ENCODE data around the gene SUN1.
"Not testable (repeated sequence)": the region's sequence is repeated elsewhere in the genome, so short reads cannot be mapped to it uniquely, and the experiment has no call there.

The SUN1 gene, protein sequence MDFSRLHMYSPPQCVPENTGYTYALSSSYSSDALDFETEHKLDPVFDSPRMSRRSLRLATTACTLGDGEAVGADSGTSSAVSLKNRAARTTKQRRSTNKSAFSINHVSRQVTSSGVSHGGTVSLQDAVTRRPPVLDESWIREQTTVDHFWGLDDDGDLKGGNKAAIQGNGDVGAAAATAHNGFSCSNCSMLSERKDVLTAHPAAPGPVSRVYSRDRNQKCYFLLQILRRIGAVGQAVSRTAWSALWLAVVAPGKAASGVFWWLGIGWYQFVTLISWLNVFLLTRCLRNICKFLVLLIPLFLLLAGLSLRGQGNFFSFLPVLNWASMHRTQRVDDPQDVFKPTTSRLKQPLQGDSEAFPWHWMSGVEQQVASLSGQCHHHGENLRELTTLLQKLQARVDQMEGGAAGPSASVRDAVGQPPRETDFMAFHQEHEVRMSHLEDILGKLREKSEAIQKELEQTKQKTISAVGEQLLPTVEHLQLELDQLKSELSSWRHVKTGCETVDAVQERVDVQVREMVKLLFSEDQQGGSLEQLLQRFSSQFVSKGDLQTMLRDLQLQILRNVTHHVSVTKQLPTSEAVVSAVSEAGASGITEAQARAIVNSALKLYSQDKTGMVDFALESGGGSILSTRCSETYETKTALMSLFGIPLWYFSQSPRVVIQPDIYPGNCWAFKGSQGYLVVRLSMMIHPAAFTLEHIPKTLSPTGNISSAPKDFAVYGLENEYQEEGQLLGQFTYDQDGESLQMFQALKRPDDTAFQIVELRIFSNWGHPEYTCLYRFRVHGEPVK

DNA sequence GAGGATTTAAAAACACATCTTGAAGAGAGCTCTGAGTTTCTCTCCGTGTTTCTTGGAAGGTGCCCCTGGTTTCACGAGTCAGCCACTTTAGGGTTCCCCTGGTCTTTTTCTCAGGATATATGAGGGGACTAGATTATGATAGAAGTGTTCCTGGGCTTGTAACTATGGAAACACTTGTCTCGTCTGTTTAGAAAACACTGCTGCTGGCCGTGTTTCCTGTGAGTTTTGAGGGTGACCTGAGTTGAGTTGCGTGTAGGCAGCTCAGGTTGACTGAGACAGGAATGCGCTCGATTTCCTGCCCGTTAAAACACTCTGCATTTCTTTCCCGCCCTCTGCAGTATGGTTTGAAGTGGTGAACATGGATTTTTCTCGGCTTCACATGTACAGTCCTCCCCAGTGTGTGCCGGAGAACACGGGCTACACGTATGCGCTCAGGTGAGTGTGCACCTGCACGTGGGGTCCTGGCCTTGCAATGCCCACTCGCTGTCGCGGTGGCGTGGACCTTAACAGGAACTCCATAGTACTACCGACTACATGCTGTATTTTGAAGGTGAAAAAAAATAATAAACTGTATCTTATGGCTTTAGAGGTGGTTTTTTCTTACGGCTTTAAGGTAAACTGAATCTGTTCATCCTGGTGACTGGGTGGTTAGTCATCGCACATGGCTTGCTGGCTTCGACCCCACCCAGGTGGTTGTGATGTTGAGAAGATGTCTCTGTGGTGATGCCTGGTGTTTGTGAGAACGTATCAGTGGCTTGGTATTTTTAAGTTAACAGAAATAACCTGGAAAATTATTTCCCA, at the start of gene SUN1:
SUN1 (plus strand) TSS at position 310 of the 801 bp plus-strand sequence; CDS start at position 359, 49 bp downstream.
- DNase-seq (ENCODE audit: low read depth) = peak; percentile 49

DNA sequence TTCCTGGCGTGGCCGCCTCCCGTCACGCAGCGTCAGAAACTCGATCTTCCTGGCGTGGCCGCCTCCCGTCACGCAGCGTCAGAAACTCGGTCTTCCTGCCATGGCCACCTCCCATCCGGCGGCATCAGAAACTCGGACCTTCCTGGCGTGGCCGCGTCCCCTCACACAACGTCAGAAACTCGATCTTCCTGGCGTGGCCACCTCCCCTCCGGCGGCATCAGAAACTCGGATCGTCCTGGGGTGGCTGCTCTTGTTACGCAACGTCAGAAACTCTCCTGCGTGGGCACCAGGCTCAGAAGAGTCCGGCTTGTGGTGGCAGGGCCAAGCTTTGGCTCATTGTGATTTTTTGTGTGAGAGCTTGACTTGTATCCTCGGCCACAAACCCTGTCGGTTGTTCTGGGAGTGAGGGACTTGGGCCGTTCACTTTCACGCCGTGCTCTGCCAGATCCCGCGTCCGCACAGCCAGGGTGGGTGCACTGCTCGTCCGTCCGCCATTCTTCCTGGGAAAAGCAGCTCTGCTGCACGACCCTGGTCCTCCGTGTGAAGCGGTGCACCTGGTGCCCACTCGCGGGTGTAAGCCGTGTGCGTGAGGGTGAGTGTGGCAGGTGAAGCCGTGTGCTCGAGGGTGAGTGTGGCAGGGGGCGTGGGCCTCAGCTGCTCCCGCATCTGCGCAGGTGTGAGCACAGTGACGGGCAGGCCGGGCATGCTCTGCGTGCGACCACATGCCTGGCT, 49.4 kb upstream of the SUN1 start:
- DNase-seq (ENCODE audit: low read depth) = no peak

DNA sequence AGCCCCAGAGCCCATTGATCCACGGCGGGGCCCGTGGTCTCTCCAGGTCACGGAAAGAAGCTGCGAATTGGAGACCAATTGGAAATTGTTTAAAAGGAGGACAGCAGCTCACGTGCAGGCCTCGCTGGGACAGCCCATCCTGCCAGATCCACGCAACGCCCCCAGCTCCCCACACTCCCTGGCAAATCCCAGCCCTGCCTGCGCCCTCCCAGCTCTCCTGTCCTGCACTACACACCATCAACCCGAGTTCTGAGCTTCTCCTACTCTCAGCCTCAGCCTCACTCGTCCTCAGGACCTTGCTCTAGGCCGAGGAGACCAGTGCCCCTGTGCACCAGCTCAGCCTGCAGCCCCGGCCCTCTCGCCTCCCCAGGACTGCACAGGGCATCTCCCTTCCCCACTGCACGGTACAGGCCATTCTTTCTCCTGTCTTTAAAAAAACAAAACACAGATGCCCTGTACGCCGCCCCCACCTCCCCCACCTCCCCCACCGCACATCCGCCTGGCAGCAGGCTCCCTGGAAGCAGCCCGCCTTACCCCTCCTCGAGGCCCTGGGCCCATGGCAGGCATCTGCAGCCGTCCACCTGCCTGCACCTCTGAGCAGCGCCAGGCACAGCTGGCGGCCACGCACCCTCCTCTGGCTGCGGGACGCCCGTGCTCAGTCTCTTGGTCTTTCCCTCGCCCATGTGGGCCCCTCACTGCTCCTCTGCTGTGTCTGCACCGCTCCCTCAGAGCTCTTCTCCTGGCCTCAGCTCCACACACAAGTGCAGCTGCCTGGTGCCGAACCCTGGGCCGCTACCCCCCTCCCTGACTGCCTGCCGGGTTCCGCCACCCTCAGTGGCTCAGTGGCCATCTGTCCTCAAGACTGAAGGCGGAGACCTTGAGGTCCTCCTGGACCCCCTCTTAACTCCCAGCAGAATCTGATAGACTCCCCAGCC, 48.5 kb upstream of the SUN1 start:
- no peak for DNase-seq (ENCODE audit: low read depth)

DNA sequence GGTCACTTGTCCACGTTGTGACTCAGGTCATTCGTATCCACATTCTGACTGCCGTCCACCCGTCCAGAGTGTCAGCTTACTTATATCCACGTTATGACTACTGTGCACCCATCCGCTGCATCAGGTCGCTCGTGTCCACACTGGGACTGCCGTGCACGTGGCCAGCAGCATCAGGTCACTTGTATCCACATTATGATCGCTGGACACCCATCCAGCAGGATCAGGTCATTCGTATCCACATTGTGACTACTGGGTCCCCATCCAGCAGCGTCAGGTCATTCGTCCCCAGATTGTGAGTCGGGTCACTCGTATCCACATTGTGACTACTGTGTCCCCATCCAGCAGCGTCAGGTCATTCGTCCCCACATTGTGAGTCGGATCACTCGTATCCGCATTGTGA, 47.3 kb upstream of the SUN1 start:
- DNase-seq (ENCODE audit: low read depth) = no peak

DNA sequence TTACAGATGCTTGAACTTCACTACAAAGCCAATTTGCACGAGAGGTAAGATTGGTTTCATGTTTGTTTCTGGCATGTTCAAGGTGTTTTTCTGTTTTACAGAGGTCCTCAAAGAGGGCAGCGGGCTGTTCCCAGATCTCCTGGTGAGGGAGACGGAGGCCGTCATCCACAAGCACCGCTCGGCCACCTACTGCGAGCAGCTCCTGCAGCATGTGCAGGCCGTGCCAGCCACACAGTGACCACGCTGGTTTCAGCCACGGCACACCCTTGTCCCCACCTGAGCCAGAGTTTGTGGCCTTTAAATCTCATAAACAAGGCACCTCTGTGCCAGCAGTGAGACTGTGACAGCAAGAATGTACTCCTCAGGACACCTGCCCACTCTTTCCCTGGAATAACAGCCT, 46.9 kb upstream of the SUN1 start:
- DNase-seq (ENCODE audit: low read depth) = no peak

DNA sequence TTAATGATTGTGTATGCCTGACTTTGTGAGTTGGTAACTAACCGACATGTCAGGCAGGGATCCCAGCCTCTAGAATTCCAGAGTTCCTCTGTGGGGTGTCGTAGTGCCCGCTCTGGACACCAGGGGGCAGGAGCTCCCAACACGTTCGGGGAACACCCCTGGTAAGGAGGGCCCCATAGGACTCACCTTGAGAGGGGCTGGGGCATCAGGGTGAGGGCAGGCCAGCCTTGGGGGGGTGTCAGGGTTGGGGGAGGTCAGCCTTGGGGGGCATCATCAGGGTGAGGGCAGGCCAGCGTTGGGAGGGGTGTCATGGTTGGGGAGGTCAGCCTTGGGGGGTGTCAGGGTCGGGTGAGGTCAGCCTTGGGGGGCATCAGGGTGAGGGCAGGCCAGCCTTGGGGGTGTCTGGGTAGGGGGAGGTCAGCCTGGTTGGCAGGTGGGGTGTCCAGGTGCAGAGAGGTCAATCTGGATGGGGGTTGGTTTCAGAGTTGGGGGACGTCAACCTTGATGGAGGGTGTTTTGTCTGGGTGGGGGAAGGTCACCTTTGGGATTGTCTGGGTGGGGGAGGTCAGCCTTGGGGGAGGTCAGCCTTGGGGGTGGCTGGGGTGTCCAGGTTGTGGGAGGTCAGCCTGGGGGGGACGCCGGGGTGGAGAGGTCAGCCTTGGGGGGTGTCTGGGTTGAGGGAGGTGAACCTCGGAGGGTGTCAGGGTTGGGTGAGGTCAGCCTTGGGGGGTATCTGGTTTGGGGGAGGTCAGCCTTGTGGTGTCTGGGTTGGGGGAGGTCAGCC, 45.6 kb upstream of the SUN1 start:
- DNase-seq (ENCODE audit: low read depth) = no peak

DNA sequence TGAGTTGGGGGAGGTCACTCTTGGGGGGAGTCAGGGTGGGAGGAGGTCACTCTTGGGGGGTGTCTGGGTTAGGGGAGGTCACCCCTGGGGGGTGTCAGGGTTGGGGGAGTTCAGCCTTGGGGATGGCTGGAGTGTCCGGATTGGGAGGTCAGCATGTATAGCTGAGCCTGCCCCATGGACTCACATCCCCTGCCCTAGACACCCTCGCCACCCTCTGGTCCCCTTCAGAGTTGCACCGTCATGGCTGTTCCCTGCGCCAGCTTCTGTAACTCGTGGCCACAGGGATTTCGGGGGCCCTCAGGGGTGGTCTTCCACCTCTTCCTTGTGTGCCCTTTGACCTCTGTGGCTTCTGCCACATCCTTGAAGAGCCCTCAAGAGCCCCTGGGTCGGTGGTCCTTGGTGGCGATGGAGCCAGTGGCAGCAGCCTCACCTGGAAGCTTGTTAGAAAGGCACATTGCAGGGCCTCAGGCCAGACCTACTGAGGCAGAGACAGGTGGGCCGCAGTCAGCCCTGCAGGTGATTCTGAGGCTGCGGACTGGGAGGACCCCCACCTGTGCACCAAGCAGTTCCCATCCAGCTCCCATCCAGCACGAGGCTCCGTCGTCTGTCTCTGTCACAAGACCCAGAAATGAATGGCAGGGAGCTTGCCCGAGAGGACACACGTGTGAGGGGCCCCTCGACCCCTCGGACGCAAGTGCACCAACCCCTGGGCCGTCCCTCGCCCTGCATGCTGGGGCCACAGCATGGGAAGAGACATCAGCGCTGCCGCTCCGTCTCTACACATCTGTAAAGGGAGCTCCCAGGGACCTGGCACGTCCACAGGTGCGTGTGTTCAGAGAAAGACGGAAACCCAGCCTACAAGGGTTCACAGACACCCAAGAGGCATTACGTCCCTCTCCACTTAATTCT, 44.7 kb upstream of the SUN1 start:
- no peak for DNase-seq (ENCODE audit: low read depth)

DNA sequence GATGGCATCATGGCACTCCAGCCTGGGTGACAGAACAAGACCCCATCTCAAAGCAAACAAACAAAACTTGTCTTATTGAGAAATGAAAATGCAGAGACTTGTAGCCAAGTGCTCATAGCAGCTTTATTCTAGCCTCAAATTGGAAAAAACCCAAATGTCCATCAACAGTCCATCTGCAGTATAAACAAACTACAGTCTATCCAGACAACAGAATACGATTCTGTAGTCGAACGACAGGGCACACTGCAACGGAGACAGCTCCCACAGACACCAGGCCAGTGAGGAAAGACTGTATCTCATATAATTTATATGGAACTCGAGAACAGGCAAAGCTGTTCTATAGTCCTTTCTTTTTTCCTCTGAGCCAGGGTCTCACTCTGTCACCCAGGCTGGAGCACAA, 40.8 kb upstream of the SUN1 start:
- DNase-seq (ENCODE audit: low read depth) = no peak

DNA sequence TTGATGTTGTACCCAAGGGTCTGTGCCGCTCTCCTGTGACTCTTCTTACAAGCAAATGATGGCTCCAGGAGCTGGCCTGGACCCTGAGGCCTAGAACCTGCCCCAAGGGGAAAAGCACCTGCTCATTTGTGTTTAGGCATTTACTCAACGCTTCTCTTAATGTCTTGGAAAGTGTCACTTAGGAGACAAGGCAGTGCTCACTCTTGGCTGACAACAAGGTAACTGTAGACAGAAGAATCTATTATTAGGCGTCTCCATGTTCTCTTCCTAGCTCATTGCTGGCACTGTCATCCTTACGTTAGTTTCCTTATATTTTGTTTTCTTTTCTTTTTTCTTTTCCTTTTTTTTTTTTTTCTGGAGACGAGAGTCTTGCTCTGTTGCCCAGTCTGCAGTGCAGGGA, 38.1 kb upstream of the SUN1 start:
- DNase-seq (ENCODE audit: low read depth) = no peak

DNA sequence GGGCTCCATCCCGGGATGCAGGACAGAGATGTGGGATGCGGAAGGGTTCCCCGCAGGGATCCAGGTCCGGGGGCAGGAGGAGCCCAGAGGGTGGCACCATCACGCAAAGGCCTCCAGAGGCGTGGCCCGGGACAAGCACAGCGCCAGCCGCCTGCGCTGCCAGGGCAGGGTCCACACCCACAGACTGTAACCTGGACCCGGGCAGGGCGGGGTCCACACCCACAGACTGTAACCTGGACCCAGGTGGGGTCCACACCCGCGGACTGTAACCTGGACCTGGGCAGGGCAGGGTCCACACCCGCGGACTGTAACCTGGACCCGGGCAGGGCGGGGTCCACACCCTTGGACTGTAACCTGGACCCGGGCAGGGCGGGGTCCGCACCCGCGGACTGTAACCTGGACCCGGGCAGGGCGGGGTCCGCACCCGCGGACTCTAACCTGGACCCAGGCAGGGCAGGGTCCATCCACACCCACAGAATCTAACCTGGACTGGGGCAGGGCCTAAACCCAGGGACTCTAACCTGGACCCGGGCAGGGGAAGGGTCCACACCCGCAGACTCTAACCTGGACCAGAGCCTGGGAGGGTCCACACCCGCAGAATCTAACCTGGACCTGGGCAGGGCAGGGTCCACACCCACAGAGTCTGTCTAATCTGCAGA, 37.5 kb upstream of the SUN1 start:
- DNase-seq (ENCODE audit: low read depth) = no peak

DNA sequence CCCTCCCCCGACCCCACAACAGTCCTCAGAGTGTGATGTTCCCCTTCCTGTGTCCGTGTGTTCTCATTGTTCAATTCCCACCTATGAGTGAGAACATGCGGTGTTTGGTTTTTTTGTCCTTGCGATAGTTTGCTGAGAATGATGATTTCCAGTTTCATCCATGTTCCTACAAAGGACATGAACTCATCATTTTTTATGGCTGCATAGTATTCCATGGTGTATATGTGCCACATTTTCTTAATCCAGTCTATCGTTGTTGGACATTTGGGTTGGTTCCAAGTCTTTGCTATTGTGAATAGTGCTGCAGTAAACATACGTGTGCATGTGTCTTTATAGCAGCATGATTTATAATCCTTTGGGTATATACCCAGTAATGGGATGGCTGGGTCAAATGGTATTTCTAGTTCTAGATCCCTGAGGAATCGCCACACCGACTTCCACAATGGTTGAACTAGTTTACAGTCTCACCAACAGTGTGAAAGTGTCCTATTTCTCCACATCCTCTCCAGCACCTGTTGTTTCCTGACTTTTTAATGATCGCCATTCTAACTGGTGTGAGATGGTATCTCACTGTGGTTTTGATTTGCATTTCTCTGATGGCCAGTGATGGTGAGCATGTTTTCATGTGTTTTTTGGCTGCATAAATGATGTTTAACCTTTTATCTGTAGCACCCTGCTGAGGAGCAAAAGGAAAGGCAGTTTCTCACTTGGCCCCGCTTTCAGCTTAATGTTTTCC, 35.7 kb upstream of the SUN1 start:
- DNase-seq (ENCODE audit: low read depth) = not testable (repeated sequence)

DNA sequence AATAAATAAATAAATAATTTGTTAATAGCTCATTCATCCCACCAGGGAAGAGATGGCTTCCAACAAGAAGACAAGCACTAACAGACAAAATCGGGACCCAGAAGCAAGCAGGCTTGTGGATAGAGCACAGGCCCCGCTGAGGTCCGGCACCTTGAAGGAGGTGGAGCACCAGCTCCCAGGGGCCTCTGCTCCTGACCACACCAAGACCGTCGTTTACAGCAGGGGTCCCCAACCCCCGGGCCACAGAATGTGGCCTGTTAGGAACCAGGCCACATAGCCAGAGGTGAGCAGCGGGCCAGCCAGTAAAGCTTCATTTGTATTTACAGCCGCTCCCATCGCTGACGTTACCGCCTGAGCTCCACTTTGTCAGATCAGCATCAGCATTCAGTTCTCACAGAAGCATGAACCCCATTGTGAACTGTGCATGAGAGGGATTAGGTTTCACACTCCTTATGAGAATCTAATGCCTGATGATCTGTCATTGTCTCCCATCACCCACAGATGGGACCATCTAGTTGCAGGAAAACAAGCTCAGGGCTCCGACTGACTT, 33.3 kb upstream of the SUN1 start:
- DNase-seq (ENCODE audit: low read depth) = no peak

DNA sequence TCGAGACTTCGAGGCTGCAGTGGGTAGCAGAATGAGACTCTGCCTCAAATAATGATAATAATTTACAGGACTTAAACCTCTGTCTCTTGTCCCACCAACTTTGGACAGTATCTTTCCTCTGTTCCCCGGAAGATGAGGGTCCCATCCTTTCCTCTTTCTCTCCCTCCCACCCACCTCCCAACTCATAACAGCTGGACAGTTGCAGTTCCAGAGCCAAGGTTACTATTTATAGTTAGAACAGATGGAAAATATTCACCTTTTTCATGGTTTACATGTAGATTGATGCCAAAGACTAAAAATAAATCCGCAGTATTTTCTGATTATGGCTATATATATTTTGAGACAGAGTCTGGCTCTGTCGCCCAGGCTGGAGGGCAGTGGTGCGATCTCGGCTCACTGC, 31.6 kb upstream of the SUN1 start:
- no peak for DNase-seq (ENCODE audit: low read depth)

DNA sequence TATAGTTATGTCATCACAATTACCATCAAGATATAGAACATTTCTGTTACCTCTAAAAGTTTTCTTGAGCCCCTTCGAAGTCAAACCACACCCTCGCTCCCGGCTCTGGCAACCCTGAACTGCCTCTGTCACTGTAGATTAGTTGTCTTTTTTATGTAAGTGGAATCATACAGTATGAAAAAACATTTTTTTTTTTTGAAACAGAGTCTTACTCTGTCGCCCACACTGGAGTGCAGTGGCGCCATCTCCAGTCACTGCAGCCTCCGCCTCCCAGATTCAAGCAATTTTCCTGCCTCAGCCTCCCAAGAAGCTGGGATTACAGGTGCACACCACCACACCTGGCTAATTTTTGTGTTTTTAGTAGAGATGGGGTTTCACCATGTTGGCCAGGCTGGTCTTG, 30.9 kb upstream of the SUN1 start:
- DNase-seq (ENCODE audit: low read depth) = not testable (repeated sequence)

DNA sequence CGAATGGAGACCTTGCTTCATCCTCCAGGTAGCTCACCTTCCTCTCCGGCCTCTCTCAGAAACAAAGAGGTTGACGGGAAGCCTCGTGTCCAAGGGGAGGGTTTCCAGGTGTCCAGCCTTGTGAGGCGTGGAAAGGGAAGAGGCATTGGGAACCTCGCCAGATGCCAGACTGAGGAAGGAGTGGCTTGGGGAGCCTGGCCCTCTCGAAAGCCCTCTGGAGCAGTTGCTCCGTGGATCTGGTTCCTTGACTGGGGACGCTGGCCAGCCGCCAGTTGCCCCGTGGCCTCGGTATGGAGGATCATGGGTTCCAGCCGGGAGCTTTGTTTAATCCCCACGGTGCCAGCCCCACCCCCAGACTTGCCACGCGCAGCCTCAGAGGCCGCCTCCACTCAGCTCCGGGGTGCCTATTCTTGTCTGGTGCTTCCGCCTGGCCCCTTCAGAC, 30.3 kb upstream of the SUN1 start:
- no peak for DNase-seq (ENCODE audit: low read depth)

DNA sequence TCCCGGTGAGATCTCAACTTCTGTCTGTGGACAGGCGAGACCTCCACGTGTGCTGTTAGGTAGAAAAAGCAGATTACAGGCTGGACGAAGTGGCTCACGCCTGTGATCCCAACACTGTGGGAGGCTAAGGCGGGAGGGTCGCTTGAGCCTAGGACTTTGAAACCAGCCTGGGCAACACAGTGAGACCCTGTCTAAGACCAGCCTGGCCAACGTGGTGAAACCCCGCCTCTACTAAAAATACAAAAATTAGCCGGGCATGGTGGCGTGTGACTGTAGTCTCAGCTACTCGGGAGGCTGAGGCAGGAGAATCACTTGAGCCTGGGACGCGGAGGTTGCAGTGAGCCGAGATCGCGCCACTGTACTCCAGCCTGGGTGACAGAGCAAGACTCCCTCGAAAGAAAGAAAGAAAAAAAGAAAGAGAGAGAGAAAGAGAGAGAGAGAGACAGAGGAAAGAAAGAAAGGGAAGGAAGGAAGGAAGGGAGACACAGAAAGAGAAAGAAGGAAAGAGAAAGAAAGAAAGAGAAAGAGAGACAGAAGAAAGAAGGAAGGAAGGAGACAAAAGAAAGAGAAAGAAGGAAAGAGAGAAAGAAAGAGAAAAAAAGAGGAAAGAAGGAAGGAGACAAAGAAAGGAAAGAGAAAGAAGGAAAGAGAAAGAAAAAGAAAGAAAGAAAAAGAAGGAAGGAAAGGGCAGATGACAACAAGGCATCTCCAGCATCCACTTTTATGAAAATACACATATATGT, 29.6 kb upstream of the SUN1 start:
- DNase-seq (ENCODE audit: low read depth) = no peak

DNA sequence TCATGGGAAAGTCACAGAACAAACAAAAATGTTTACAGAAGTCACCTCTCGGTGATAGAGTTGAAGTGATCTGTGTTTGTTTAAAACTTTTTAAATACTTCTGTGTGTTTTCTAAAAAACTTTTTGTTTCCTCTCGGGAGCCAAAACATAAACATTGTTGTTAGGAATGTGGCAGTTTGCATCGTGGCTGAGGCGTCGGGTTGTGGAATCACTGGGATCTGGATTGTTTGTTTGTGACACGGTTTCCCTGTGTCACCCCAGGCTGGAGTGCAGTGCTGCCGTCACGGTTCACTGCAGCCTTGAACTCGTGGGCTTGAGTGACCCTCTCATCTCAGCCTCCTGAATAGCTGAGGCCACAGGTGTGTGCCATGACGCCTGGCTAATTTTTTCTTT, 29.0 kb upstream of the SUN1 start:
- DNase-seq (ENCODE audit: low read depth) = no peak
